ENCODE measurements around the gene NRP1. TPM values are rescaled to one million over a fixed set of nuclear protein-coding genes. Genes with fewer than 3 reads are reported as not detected.
"Not testable (repeated sequence)": the region's sequence is repeated elsewhere in the genome, so short reads cannot be mapped to it uniquely, and the experiment has no call there.

The NRP1 gene
- 9.1 and 15.7 TPM in 2 replicates for total RNA-seq (2014; rRNA removed; shearing (Covaris generic))

DNA sequence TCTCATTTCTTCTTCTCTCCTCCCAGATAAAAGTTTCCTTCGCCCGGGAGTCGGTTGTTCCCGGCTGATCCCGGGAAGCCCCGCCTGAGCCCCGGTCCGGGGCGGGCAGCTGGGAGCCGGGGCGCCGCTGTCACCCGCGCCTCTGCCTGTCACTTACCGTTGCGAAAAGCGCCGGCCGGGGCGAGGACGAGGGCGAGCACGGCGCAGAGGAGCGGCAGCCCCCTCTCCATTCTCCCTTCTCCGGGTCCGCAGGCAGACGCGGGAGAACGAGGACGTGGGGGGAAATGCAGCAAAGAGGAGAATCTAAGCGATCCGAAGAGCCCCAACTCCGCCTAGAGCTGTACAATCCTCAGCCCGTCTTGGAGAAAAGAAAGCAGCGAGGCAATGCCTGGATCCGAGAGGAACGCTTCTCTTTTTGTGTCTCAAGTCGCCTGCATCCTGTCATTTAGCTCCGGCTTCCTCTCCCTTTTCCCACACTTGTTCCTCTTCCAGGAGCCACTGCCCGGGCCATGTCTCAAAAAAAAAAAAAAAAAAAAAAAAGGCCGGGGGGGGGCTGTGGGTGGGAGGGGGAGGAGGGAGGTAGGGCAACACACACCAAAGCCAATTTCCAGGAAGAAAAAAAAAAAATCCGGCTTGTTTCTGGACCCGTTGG, at the start of gene NRP1:
Gene NRP1 (minus strand): TSS at position 515 of the 652 bp plus-strand sequence. CDS start 285 bp downstream, at position 230.
- DNase-seq (ENCODE audit: low spot score), result peak; percentile 61

DNA sequence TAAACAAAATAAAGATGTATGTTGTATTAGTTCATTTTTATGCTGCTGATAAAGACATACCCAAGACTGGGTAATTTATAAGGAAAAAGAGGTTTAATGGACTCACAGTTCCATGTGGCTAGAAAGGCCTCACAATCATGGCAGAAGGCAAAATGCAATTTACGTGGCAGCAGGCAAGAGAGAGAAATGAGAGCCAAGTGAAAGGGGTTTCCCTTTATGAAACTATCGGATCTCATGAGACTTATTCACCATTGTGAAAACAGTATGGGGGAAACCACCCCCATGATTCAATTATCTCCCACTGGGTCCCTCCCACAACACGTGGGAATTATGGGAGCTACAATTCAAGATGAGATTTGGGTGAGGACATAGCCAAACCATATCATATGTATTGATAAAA, 49.7 kb upstream of the NRP1 start:
- not testable (repeated sequence) for DNase-seq (ENCODE audit: low spot score)

DNA sequence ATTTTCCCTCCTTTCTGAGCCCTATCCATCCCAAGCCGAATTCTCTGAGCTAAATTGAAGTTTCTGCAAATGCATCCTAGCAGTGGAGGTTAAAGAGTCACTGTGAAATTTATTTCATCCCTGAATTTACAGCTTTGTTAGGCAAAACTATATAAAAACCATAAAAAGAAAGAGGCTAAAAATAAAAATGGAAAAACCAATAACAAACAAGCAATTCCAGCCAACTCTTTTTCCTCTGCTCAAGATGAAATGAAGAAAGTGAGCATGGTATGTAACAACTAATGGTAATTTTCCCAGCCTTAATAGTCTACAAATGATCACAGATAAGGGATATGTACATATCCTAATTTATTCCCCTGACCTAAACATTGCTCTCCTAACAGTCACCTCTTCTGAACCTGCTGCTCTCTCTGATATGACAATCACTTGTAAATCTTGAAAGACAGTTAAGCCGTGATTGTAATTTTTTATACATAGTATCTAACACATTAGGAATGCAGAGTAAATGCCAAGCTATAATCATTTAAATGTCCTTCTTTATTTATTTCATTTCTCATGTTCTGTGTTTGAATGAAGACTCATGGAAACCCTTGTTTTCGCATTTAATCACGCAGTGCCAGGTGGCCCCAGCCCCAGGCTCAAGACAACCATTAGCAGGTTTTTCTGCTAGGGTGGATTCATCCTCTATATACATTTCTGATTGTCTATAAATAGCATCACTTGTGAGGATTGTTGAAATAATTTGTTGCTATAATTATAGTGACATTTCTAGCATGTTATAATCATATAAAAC, 48.6 kb upstream of the NRP1 start:
- no peak for DNase-seq (ENCODE audit: low spot score)

DNA sequence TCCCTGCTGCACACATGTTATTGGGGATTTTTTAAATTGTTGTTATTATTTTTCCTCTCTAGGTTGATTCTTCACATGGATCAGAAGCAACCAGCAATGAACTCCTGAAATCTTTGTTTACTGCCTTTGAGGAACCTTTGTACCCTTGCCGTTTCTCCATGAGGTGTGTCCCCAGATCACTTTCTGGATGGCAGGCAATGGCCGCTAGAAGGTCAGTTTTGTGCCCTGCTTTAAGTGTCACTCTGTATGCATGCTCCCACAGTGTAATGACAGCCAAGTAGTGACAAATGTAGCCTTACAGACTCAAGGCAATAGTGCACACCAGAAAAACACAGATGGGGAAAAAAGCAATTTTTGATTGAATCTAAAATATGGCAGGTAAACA, 47.7 kb upstream of the NRP1 start:
- no peak for DNase-seq (ENCODE audit: low spot score)

GRCh38 chr10:33381451-33382215, 47.2 kb upstream of the NRP1 start:
- no peak for DNase-seq (ENCODE audit: low spot score)

DNA sequence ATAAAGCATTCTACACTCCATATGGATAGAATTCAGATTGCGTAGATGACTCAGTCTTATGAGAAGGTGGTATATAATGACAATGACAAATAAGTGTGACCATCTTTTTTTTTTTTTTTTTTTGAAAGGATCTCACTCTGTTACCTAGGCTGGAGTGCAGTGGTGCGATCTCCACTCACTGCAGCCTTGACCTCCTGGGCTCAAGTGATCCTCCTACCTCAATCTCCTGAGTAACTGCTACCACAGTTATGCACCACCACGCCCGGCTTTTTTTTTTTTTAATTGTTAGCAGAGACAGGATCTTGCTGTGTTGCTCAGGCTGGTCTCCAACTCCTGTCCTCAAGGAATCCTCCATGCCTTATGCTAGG, 43.2 kb upstream of the NRP1 start:
- DNase-seq (ENCODE audit: low spot score), result no peak

DNA sequence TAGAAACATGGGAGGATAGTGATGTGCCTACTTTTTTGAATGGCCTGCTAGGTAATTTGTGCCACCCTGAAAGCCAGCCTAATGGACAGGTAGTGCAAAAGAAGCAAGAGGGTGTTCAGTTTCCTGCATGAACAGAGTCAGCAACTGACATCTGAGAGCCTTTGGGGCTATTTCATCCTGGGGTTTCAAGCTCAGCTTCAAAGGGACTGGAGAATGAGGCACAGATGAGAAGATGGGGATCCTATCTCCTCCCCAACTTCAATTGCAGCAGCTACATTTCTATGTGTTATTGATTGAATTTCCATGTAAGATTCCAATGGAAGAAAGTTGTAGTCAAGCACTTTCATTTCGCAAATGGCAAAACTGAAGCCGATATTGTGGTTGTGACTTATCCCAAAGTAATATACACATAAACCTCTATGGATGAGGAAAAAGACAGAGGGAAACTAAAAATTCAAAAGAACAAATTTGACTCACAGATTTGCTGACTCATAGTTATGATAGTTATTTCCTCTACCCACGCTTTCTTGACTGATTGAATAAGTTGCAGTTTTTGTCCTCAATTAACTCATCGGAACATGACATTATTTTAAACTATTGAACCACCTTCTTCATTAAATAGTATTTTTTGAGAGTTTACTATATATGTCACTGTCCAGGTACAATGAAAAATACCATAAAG, 42.6 kb upstream of the NRP1 start:
- DNase-seq (ENCODE audit: low spot score), result no peak

DNA sequence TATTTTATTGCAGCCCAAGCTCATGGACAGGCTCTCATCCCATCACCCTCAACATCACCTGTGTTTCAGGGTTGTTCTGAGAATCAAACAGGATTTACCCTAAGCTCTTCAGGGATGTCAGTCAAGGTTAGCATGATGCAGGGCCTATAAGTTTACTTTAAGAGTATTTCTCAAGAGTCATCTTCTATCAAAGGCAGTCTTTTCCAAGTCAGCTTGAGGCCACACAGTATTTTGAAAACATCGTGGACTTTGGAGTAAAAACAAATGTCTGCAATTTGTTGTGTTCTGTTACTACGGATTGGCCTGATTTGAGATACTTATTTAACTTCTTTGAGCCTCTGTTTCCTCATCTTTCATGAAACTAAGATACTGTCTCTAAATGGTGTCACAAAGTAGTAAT, 42.0 kb upstream of the NRP1 start:
- DNase-seq (ENCODE audit: low spot score), result no peak

- no peak for DNase-seq (ENCODE audit: low spot score)
These were observed 38.8 kb upstream of the NRP1 start for GRCh38 chr10:33373263-33373662.

GRCh38 chr10:33371234-33371633, 36.8 kb upstream of the NRP1 start:
- no peak for DNase-seq (ENCODE audit: low spot score)

- no peak for DNase-seq (ENCODE audit: low spot score)
These were observed 36.0 kb upstream of the NRP1 start for GRCh38 chr10:33370434-33370930.

GRCh38 chr10:33368086-33368485, 33.6 kb upstream of the NRP1 start:
- no peak for DNase-seq (ENCODE audit: low spot score)

DNA sequence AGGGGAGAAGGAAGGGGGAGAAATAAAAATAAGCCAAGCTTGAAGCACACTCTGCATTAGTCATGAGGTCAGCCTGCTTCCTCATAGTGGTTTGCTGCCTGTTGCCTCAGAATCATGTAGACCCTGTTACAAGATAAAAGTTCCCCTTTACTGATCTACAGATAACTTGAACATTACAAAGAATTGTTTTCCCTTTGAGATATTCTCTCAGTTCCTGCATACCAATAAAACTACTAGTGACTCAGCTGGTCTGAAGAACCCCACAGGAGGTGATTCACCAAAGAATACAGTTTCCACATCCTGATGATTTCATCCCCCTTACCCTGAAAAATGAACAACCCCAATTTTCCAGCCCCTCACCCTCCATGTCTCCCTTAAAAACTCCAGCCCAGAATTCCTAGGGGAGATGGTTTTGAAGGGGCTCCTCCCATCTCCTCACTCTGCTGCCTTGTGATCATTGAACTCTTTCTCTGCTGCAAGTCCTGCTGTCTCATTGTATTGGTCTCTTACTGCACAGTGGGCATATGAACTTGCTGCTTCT, 31.5 kb upstream of the NRP1 start:
- peak; percentile 14 for DNase-seq (ENCODE audit: low spot score)

DNA sequence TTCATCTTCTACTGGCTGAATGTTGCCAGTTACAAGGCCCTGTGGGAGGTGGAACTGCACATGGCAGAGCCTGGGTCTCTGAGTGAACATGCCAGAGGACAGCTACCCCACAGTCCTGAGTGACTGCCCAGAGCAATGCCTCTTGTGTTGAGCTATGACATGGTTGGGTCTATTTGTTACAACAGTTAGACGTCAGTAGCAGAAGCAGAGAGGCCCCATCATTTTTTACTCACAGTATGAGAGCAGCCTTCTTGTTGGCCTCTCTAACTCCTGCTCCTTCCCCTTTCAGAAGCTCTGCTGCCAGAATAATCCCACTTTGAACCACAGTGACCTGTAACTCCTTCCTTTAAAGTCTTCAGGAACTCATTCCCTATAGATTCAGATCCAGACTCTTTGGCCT, 30.8 kb upstream of the NRP1 start:
- no peak for DNase-seq (ENCODE audit: low spot score)

DNA sequence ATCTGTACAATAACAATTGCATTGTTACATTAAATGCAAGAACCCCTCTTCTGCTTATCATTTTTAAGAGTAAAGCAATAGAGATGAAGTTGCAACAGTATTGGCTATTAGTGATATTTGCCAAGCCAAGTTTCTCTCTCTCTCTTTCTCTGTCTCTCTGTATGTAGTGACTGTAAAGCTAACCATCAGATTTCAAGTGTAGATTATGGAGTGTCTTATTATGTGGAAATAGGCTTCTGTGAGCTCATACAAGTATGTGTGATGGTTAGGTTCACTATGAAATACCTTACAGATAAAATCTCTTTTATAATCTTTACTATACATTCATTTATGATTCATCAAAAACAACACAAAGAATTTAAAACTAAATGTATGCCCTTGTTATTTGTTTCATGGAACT, 28.6 kb upstream of the NRP1 start:
- peak; percentile 5 for DNase-seq (ENCODE audit: low spot score)

GRCh38 chr10:33358016-33358415, 23.5 kb upstream of the NRP1 start:
- DNase-seq (ENCODE audit: low spot score), result no peak

DNA sequence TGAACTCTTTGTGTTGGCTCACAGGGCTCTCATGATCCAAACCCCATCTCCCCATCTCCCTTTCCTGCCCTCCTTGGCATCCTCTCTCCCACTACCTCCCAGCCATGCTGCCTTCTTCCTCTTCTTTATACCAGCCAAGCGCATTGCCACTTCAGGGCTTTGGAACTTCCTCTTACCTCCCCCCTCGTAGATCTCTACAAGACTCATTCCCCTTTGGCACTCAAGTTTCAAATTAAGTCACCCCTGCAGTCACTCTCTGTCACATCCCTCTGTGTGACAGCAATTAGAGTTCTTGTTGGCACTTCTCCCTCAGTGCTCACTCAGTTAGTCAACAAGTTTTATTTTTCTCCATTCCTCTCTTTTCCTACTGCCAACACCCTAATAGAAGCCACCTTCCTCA, 20.8 kb upstream of the NRP1 start:
- no peak for DNase-seq (ENCODE audit: low spot score)

- no peak for DNase-seq (ENCODE audit: low spot score)
These were observed 19.4 kb upstream of the NRP1 start for GRCh38 chr10:33353853-33354252.

GRCh38 chr10:33353334-33353733, 18.9 kb upstream of the NRP1 start:
- no peak for DNase-seq (ENCODE audit: low spot score)

GRCh38 chr10:33352615-33353014, 18.1 kb upstream of the NRP1 start:
- DNase-seq (ENCODE audit: low spot score), result no peak

DNA sequence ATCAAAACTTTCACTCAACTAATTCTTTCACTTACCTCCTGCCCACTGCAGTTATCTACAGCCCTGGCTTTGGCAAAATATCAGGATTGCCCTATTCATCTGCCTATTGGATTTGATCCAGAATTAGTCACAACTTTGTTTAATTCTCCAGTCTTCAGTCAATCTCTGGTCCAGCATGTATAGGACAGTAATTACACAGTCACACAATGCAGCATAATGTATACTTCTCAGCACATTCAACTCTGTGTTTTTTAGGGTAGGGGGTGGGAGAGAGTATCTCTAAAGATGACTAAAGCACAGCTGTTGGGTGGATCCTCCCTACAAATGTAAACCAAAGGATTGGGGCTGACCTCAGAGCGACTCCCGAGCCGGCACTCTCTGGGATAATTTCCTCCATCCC, 17.7 kb upstream of the NRP1 start:
- DNase-seq (ENCODE audit: low spot score), result no peak

GRCh38 chr10:33350041-33350440, 15.6 kb upstream of the NRP1 start:
- DNase-seq (ENCODE audit: low spot score), result no peak
